GM21528 (cell line): ENCODE measurements around the gene ROBO1.

Experiments
- ATAC-seq: cut with Tn5 transposase; IDR thresholded peaks from one replicate; pipeline ENCODE4 v1.9.1; 2021; ENCODE audit warnings: mild to moderate bottlenecking, moderate library complexity; ENCODE audit not compliant: unreplicated experiment, low FRiP score

ROBO1 gene

GRCh38 chr3:79255292-79255691, 512.5 kb downstream of the ROBO1 start:
- ATAC-seq = no peak

- ATAC-seq = no peak
Observed at GRCh38 chr3:79253704-79254103, 514.1 kb downstream of the ROBO1 start.

- ATAC-seq = no peak
Observed at GRCh38 chr3:79253271-79253670, 514.5 kb downstream of the ROBO1 start.

- ATAC-seq = no peak
Observed at GRCh38 chr3:79250746-79251145, 517.1 kb downstream of the ROBO1 start.

- ATAC-seq = no peak
Observed at GRCh38 chr3:79249701-79250100, 518.1 kb downstream of the ROBO1 start.

GRCh38 chr3:79247725-79248043, 520.1 kb downstream of the ROBO1 start:
- no peak for ATAC-seq

- no peak for ATAC-seq
Observed at GRCh38 chr3:79246875-79247724, 520.7 kb downstream of the ROBO1 start.

GRCh38 chr3:79245284-79246138, 522.3 kb downstream of the ROBO1 start:
- no peak for ATAC-seq

GRCh38 chr3:79236496-79236895, 531.3 kb downstream of the ROBO1 start:
- no peak for ATAC-seq

GRCh38 chr3:79233431-79234060, 534.3 kb downstream of the ROBO1 start:
- no peak for ATAC-seq

GRCh38 chr3:79230266-79230665, 537.5 kb downstream of the ROBO1 start:
- ATAC-seq = no peak

- no peak for ATAC-seq
Observed at GRCh38 chr3:79217096-79217495, 550.7 kb downstream of the ROBO1 start.

GRCh38 chr3:79215286-79215685, 552.5 kb downstream of the ROBO1 start:
- ATAC-seq = no peak

- ATAC-seq = no peak
Observed at GRCh38 chr3:79211586-79212359, 556.0 kb downstream of the ROBO1 start.

GRCh38 chr3:79204351-79204750, 563.4 kb downstream of the ROBO1 start:
- ATAC-seq = no peak

GRCh38 chr3:79203144-79203519, 564.7 kb downstream of the ROBO1 start:
- ATAC-seq = no peak

GRCh38 chr3:79202471-79203143, 565.2 kb downstream of the ROBO1 start:
- no peak for ATAC-seq

GRCh38 chr3:79200456-79200855, 567.3 kb downstream of the ROBO1 start:
- ATAC-seq = no peak

- no peak for ATAC-seq
Observed at GRCh38 chr3:79199966-79200365, 567.8 kb downstream of the ROBO1 start.

- ATAC-seq = no peak
Observed at GRCh38 chr3:79187426-79187825, 580.4 kb downstream of the ROBO1 start.
